Ishikawa (cell line): ENCODE data around the gene SIGLEC6.

ENCODE experiments used
- TAF1 ChIP-seq: IDR thresholded peaks from 2 replicates; pipeline ENCODE4 v1.6.1; 2012; ENCODE audit warnings: low read depth, mild to moderate bottlenecking
- YY1 ChIP-seq: IDR thresholded peaks from 2 replicates; pipeline ENCODE4 v1.6.1; 2012; ENCODE audit warnings: low read depth
- TF ChIP-seq, protein P1 (sequence below): IDR thresholded peaks from 2 replicates; pipeline ENCODE4 v1.6.1; 2012
- TF ChIP-seq, protein P2 (sequence below): IDR thresholded peaks from 2 replicates; pipeline ENCODE4 v1.6.1; 2012; ENCODE audit warnings: low read depth, mild to moderate bottlenecking

- TF ChIP-seq, protein P1, sequence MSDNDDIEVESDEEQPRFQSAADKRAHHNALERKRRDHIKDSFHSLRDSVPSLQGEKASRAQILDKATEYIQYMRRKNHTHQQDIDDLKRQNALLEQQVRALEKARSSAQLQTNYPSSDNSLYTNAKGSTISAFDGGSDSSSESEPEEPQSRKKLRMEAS, result no peak
- TF ChIP-seq, protein P2, sequence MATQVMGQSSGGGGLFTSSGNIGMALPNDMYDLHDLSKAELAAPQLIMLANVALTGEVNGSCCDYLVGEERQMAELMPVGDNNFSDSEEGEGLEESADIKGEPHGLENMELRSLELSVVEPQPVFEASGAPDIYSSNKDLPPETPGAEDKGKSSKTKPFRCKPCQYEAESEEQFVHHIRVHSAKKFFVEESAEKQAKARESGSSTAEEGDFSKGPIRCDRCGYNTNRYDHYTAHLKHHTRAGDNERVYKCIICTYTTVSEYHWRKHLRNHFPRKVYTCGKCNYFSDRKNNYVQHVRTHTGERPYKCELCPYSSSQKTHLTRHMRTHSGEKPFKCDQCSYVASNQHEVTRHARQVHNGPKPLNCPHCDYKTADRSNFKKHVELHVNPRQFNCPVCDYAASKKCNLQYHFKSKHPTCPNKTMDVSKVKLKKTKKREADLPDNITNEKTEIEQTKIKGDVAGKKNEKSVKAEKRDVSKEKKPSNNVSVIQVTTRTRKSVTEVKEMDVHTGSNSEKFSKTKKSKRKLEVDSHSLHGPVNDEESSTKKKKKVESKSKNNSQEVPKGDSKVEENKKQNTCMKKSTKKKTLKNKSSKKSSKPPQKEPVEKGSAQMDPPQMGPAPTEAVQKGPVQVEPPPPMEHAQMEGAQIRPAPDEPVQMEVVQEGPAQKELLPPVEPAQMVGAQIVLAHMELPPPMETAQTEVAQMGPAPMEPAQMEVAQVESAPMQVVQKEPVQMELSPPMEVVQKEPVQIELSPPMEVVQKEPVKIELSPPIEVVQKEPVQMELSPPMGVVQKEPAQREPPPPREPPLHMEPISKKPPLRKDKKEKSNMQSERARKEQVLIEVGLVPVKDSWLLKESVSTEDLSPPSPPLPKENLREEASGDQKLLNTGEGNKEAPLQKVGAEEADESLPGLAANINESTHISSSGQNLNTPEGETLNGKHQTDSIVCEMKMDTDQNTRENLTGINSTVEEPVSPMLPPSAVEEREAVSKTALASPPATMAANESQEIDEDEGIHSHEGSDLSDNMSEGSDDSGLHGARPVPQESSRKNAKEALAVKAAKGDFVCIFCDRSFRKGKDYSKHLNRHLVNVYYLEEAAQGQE, result no peak
- no peak for TF ChIP-seq YY1
- TF ChIP-seq TAF1, result no peak
These were observed 28.9 kb upstream of the SIGLEC6 start for GRCh38 chr19:51560339-51560738.
